Gastroesophageal sphincter (tissue), 3 donors: Measurements from ENCODE around the gene HMOX1.

Experiments used
- CTCF ChIP-seq, 4 experiments: fragments of 200-600 bp in 2 of 4; fragments of 450-650 bp in 2 of 4; sonication (generic) in 1 of 4; IDR thresholded peaks; one replicate each; pipeline ENCODE4 v1.5.1; 2017 to 2019; ENCODE audit warnings: antibody characterized with exemption in 4 of 4, mild to moderate bottlenecking in 2 of 4, moderate library complexity in 2 of 4
- POLR2A ChIP-seq, 2 donors: fragments of 450-650 bp; IDR thresholded peaks; one replicate each; pipeline ENCODE4 v1.6.1; 2017; ENCODE audit warnings: antibody characterized with exemption in 2 of 2, mild to moderate bottlenecking in 2 of 2, moderate library complexity in 1 of 2
- POLR2AphosphoS5 ChIP-seq: sonication (generic); formaldehyde crosslinking; IDR thresholded peaks from one replicate; pipeline ENCODE4 v1.6.1; 2017; ENCODE audit warnings: antibody characterized with exemption

DNA sequence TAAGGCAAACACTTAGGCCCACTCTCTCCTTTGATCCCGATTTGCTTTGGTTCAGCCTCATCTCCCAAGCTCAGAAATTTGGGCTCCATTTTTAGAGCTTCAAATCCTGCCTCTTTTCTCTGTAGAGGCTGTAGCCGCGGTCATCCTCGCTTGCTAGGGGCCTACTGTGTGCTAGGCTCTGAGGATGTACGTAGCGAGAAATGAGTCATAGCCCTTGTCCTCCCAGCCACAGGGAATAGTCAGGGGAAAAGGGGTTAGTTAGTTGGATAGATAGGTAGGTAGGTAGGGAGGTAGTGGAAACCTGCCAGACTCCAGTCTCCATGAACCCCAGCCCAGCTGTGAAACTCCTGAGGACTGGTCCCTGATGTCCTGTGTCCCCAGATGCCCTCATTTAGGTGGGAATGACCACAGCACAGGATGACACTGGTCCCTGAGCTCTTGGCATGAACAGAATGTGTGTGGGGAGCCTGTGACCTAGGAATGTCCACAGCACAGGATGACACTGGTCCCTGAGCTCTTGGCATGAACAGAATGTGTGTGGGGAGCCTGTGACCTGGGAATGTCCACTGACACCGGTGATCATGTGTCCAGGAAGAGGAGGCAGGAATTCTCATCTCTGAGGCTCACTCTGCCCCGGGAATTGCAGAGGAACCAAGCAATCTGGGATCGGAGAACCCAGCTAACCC, 21.4 kb upstream of the HMOX1 start:
- TF ChIP-seq POLR2A (IDR thresholded peaks at IDR 0.05) = no peak
- TF ChIP-seq CTCF (IDR thresholded peaks at IDR 0.05) = no peak
- TF ChIP-seq POLR2AphosphoS5 = no peak
